Activated CD4-positive, alpha-beta T cell treated with anti-CD3 and anti-CD28 coated beads for 1 hour (primary cell): ENCODE data around the gene SAP30L.

Experiments
- DNase-seq: peaks from one replicate; pipeline ENCODE4 v3.0.0-alpha.2; 2020

SAP30L gene

GRCh38 chr5:154422298-154422697, 23.5 kb upstream of the SAP30L start:
- no peak for DNase-seq

GRCh38 chr5:154428208-154428607, 17.6 kb upstream of the SAP30L start:
- no peak for DNase-seq

- no peak for DNase-seq
Measured at GRCh38 chr5:154429341-154429740, 16.5 kb upstream of the SAP30L start.

GRCh38 chr5:154430466-154430865, 15.3 kb upstream of the SAP30L start:
- DNase-seq, result no peak

GRCh38 chr5:154430961-154431630, 14.7 kb upstream of the SAP30L start:
- DNase-seq, result no peak

- DNase-seq, result no peak
Measured at GRCh38 chr5:154435226-154435625, 10.6 kb upstream of the SAP30L start.

GRCh38 chr5:154437281-154437965, 8.4 kb upstream of the SAP30L start:
- DNase-seq, result no peak

- DNase-seq, result no peak
Measured at GRCh38 chr5:154440540-154440939, 5.3 kb upstream of the SAP30L start.

GRCh38 chr5:154442801-154443200, 3.0 kb upstream of the SAP30L start:
- DNase-seq, result no peak

- DNase-seq, result no peak
Measured at GRCh38 chr5:154444556-154445421, 1.0 kb upstream of the SAP30L start.

- peak; percentile 13 for DNase-seq
Measured at GRCh38 chr5:154446195-154447088, 645 bp downstream of the SAP30L start.

GRCh38 chr5:154447089-154447725, 1.4 kb downstream of the SAP30L start:
- DNase-seq, result no peak

- DNase-seq, result no peak
Measured at GRCh38 chr5:154449786-154450185, 4.0 kb downstream of the SAP30L start.

GRCh38 chr5:154451957-154452356, 6.2 kb downstream of the SAP30L start:
- no peak for DNase-seq

- no peak for DNase-seq
Measured at GRCh38 chr5:154455585-154455984, 9.8 kb downstream of the SAP30L start.

- no peak for DNase-seq
Measured at GRCh38 chr5:154456540-154456939, 10.7 kb downstream of the SAP30L start.

- DNase-seq, result no peak
Measured at GRCh38 chr5:154459015-154459414, 13.2 kb downstream of the SAP30L start.

GRCh38 chr5:154460172-154460571, 14.4 kb downstream of the SAP30L start:
- no peak for DNase-seq

GRCh38 chr5:154461531-154461930, 15.7 kb downstream of the SAP30L start:
- no peak for DNase-seq

- DNase-seq, result no peak
Measured at GRCh38 chr5:154464438-154464837, 18.6 kb downstream of the SAP30L start.

GRCh38 chr5:154465169-154465568, 19.4 kb downstream of the SAP30L start:
- no peak for DNase-seq

- DNase-seq, result no peak
Measured at GRCh38 chr5:154466147-154466546, 20.4 kb downstream of the SAP30L start.
